HFF-Myc (cell line): ENCODE results near the gene HSDL1.

Experiments used
- DNase-seq: peaks from one replicate; pipeline ENCODE4 v3.0.0-alpha.2; 2011; ENCODE audit warnings: low read depth; ENCODE audit errors: extremely low read depth
- H3K4me3 ChIP-seq: replicated peaks from 2 replicates; pipeline ENCODE4 v1.5.1; 2011; ENCODE audit warnings: low read depth, mild to moderate bottlenecking, control low read depth, low read length
- CTCF ChIP-seq: IDR thresholded peaks from 2 replicates; pipeline ENCODE4 v1.5.1; 2012; ENCODE audit warnings: mild to moderate bottlenecking, low read depth, low read length, control low read depth; ENCODE audit errors: missing control alignments

The HSDL1 gene

DNA sequence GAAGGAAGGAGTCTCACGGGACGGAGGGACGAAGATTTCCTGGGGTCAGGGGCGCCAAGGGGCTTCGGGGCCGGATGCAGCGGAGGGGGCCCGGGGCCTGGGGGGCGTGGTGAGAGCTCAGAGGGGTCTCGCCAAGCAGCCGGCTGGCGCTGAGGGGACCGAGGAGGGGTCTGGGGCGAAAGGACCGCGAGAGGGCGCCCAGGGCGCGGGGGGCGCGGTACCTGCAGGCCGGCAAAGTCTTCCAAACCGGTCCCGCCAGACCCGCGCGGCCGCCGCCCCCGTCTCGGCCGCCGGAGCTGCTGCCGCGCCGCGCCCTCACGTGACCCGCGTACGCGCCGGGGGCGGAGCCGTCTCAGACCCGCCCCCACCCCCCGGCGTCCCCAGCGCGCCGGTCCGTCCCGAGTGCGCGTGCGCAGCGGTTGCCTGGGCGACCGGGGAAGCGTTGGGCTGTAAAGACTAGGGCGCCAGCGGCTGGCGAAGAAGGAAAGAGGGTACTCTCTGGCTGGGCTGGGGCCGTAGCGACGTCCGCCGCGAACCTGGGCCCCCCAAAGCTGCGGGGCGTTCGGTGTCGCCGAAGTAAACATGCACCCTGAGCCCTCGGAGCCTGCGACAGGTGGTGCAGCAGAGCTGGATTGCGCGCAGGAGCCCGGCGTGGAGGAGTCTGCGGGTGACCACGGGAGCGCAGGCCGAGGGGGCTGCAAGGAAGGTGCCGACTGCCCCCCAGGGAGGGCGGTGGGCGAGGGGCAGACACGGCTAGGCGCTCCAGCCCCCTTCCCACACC is at the start of gene HSDL1, which contains the start of gene DNAAF1:
TSS of gene HSDL1 (minus strand) at position 319 of the 781 bp plus-strand sequence. CDS start 13,856 bp downstream, outside the sequence.
TSS of gene DNAAF1 (plus strand) at position 450 of the 781 bp plus-strand sequence. CDS start at position 583, 133 bp downstream.
- peak within 1 kb of the TSS; percentile 74 for H3K4me3 ChIP-seq
- peak; percentile 22 for DNase-seq
- TF ChIP-seq CTCF, result no peak

GRCh38 chr16:84194018-84194417 is 49.0 kb upstream of the HSDL1 start:
- TF ChIP-seq CTCF, result no peak
- DNase-seq, result no peak
- no peak overlapping the region for H3K4me3 ChIP-seq

- no peak for TF ChIP-seq CTCF
- no peak overlapping the region for H3K4me3 ChIP-seq
- no peak for DNase-seq
Measured at GRCh38 chr16:84193480-84193879, 48.5 kb upstream of the HSDL1 start.

GRCh38 chr16:84191466-84191865 is 46.5 kb upstream of the HSDL1 start:
- no peak for TF ChIP-seq CTCF
- no peak overlapping the region for H3K4me3 ChIP-seq

GRCh38 chr16:84190731-84191388 is 45.9 kb upstream of the HSDL1 start, which contains the start of gene ADAD2:
ADAD2 (plus strand) TSS chr16:84191157; CDS start chr16:84191231, 74 bp downstream.
- no peak for TF ChIP-seq CTCF
- DNase-seq, result no peak
- no peak within 1 kb of the TSS for H3K4me3 ChIP-seq

More at GRCh38 chr16:84191466-84191865, 46.5 kb upstream of the HSDL1 start:
- no peak for DNase-seq

DNA sequence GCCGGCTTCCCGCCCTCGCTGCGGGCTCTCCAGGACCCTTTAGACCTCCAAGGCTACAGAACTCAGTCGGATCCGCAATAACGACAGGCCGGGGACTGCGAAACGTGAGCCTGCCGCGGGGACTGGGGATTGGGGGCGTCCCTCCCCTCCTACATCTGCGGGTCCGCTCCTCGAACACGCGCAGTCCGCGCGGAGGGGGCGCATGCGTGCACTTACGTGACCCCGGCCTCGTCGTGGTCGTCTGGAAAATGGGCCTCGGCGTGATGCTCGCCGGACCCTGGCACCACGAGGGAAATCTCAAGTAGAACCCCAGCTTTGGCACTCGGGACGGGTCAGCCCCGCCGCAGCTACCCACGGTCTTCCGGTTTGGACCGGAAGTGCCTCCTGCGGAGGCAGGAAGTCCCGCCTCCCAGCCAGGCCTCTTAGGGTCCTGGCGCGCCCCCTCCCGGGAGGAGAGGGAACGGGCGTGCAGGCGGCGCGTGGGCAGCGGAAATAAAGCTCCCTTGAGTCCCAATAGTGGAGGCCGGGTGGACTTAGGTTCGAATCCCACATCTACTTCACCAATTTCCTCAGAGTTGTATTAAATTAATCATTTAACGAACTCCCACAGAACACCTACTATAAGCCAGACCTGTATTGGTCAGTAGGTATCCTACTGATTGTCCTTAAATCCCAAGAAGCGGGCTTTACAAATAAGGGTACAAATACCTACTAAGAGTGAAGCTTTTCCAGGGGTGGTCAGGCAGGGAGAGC is 41.9 kb upstream of the HSDL1 start, which contains the start of gene TAF1C:
TSS of gene TAF1C (minus strand) at position 373 of the 753 bp plus-strand sequence. CDS start 2,069 bp downstream, outside the sequence.
- peak; percentile 69 for DNase-seq
- H3K4me3 ChIP-seq, result peak within 1 kb of the TSS; percentile 99
- TF ChIP-seq CTCF, result peak; percentile 98
